ENCODE measurements around the gene FZR1. TPM values are rescaled to one million over a fixed set of nuclear protein-coding genes. Genes with fewer than 3 reads are reported as not detected.

Gene FZR1
- total RNA-seq (10 to 100 TPM; 60.7 to 90.7 (median 71.3) TPM), polyA plus RNA-seq (10 to 100 TPM in 1 of 2 donors, 1 to 10 TPM in 1; 7.8 to 15.1 TPM), total RNA-seq (88.7 reads per million, percentile 82 among the genes with 10 or more reads in this experiment)

DNA sequence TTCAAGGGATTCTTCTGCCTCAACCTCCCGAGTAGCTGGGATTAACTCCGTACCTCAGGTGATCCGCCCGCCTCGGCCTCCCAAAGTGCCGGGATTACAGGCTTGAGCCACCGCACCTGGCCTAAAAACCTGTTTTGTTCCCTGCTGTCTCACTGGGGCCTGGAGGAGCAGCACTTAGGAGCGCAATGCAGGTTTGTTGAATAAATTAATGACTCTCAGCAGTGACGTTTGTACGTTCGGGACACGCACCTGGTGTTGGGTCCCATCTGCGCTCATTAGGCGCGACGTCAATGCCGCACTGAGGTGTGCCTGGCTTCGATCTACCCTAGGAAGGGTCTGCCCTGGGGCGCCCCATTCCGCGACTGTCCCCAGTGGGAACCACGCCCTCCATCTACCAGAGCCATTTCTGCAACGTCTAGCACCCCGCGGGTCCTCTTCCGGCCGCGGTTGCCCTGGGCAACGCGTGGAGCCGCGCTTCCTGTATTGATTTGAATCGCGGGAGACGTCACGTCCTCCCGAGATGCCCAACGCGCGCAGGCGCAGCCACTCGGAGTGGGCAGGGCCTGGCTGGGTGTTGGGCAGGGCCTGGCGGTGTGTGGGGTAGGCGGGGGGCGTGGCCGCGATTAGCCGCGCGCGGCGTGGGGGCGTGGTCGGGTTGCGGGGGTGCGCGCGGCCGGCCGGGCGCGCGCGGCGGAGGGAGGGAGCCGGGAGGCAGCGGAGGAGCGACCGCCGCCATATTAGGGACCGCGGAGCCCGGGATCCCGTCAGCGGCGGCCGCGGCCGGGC lies at the start of gene FZR1:
FZR1 (plus strand) TSS at position 714 of the 786 bp plus-strand sequence. CDS start 16,679 bp downstream, outside the sequence.
- Histone ChIP-seq H3K36me3 (ENCODE audit: control insufficient read depth in 2 of 3, insufficient read depth in 3 of 3, low read length in 3 of 3) (peaks cover 0 to 31% (median 0%) of the 10 kb centered on the region in 3 experiments), H3K9me3 (ENCODE audit: control insufficient read depth in 2 of 3, low read length in 3 of 3) (no peaks in the 10 kb centered on the region), H3K4me1 (ENCODE audit: control insufficient read depth in 2 of 2, insufficient read depth in 2 of 2, low read length in 2 of 2) (peaks cover 14 to 23% of the 10 kb centered on the region in 2 donors), H3K27ac (ENCODE audit: low read depth, low read length) (peak within 1 kb of the TSS; percentile 95), H3K4me3 (ENCODE audit: low read length) (peak within 1 kb of the TSS; percentile 97), H3K27me3 (ENCODE audit: control insufficient read depth in 2 of 2, insufficient read depth in 2 of 2, low read length in 2 of 2) (no peaks in the 10 kb centered on the region)
- DNase-seq, result peak; percentile 98 to 100 (median 100)
- intact Hi-C loops (cut with micrococcal nuclease), result loop anchor here (1.0 to 10.0 kb wide), 13 partner anchors 52 to 895 kb away; partner anchors contain the start of genes MFSD12 (in 2 of the 2), MRPL54 (in 2 of the 2), APBA3 (in 1 of the 2) and EEF2 (in 1 of the 2)
- CTCF ChIA-PET, result no interaction called here
- peaks cover 0 to 2% (median 0%) of the 10 kb centered on the region in 11 donors for H3K9me3 Mint-ChIP-seq
- POLR2A ChIA-PET, result interaction anchor here (0.8 to 1.8 kb wide), 4 partner anchors 26 to 52 kb away, joined by 3 to 7 read pairs (median 4); partner anchors contain the start of gene MFSD12
- peaks cover 0 to 3% (median 0%) of the 10 kb centered on the region in 5 donors for H3K27me3 Mint-ChIP-seq
- peaks cover 29 to 57% (median 44%) of the 10 kb centered on the region in 7 donors for H3K4me1 Mint-ChIP-seq
- peak within 1 kb of the TSS; percentile 91 to 98 (median 96) for H3K27ac Mint-ChIP-seq
- H3K4me3 Mint-ChIP-seq, result peak within 1 kb of the TSS; percentile 88 to 98 (median 92)
- H3K36me3 Mint-ChIP-seq, result peaks cover 0 to 17% (median 4%) of the 10 kb centered on the region in 5 donors
- ATAC-seq, result peak; percentile 96

DNA sequence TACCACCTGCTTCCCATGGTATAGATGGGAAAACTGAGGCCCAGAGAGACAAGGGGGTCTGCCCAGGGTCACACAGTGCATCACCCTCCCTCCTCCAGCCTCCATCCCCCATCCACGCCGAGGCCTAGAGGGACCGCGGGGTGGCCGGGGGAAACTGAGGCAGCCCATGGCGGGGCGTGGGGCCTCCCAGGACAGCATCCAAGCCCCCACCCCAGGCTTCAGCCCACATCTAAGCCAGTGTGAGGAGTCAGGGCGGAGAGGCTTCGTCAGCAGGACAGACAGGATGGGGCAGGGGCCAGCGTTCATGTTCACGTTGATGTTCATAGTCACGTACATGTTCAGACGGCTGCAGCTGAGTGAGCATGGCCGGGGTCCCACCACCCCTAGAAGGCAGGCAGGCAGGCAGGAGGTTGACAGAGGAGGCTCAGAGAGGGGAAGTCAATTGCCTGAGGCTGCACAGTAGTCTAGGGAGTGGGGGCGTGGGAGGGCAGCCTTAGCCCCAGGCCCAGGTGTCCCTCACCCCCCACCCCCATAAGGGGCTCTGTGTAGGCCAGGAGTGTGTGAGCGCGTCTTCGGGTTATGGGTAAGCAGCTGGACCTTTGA lies 49.1 kb upstream of the FZR1 start:
- no peak overlapping the region for H3K27ac Mint-ChIP-seq
- ChIA-PET POLR2A (no interaction called here), CTCF (no interaction called here)
- peaks cover 0 to 8% (median 0%) of the 10 kb centered on the region in 5 donors for H3K36me3 Mint-ChIP-seq
- intact Hi-C loops (cut with micrococcal nuclease), result no loop called here
- ATAC-seq, result peak; percentile 22
- DNase-seq, result no peak
- Histone ChIP-seq H3K4me1 (ENCODE audit: control insufficient read depth in 2 of 2, insufficient read depth in 2 of 2, low read length in 2 of 2) (no peaks in the 10 kb centered on the region), H3K27me3 (ENCODE audit: control insufficient read depth in 2 of 2, insufficient read depth in 2 of 2, low read length in 2 of 2) (no peaks in the 10 kb centered on the region), H3K36me3 (ENCODE audit: control insufficient read depth in 2 of 3, insufficient read depth in 3 of 3, low read length in 3 of 3) (peaks cover 0 to 46% (median 3%) of the 10 kb centered on the region in 3 experiments), H3K27ac (ENCODE audit: low read depth, low read length) (no peak overlapping the region), H3K4me3 (ENCODE audit: low read length) (no peak overlapping the region), H3K9me3 (ENCODE audit: control insufficient read depth in 2 of 3, low read length in 3 of 3) (no peaks in the 10 kb centered on the region)
- H3K4me1 Mint-ChIP-seq, result peaks cover 0 to 3% (median 0%) of the 10 kb centered on the region in 7 donors
- no peaks in the 10 kb centered on the region for H3K27me3 Mint-ChIP-seq
- no peaks in the 10 kb centered on the region for H3K9me3 Mint-ChIP-seq
- no peak overlapping the region for H3K4me3 Mint-ChIP-seq

DNA sequence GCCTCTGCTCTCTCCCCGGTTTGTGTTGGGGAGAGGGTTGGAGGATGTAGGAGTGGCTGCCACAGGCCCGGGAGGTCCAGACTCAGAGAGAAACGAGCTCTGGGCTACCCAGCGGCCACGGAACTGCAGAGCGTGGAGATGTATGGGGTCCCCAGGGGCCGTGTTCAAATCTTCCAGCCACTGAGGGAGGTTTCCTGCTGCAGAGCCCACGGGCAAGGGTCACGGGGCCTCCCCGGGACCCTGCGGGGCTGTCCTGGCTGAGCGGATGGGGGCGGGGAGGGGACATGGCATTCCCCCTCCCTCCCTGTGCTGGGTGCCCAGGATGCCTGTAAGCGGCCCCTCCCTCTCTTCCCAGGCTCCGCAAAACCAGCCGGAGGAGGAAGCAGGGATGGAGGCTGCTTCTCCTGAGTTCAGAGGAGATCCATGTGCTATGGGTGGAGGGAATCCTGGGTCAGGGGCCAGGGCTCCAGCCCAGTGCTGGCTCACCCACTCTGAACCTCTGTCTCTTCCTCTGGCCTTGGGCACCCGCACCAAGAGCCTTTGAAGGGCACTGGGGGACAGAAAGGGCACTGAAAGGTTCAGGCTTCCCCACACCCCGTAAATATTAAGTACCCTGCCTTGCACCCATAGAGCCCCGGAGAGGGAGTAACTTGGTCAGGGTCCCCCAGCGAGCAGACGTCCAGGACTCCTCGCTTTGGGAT lies 48.4 kb upstream of the FZR1 start:
- DNase-seq (no peak), ATAC-seq (no peak)
- H3K27me3 ChIP-seq (ENCODE audit: control insufficient read depth in 2 of 2, insufficient read depth in 2 of 2, low read length in 2 of 2), result no peaks in the 10 kb centered on the region
- no peaks in the 10 kb centered on the region for H3K9me3 ChIP-seq (ENCODE audit: control insufficient read depth in 2 of 3, low read length in 3 of 3)
- POLR2A ChIA-PET, result no interaction called here
- no peak overlapping the region for H3K27ac ChIP-seq (ENCODE audit: low read depth, low read length)
- Mint-ChIP-seq H3K27ac (no peak overlapping the region), H3K9me3 (no peaks in the 10 kb centered on the region), H3K27me3 (no peaks in the 10 kb centered on the region), H3K4me1 (peaks cover 0 to 3% (median 0%) of the 10 kb centered on the region in 7 donors), H3K4me3 (no peak overlapping the region), H3K36me3 (peaks cover 0 to 8% (median 2%) of the 10 kb centered on the region in 5 donors)
- peaks cover 0 to 44% (median 3%) of the 10 kb centered on the region in 3 experiments for H3K36me3 ChIP-seq (ENCODE audit: control insufficient read depth in 2 of 3, insufficient read depth in 3 of 3, low read length in 3 of 3)
- intact Hi-C loops (cut with micrococcal nuclease), result no loop called here
- H3K4me3 ChIP-seq (ENCODE audit: low read length), result no peak overlapping the region
- H3K4me1 ChIP-seq (ENCODE audit: control insufficient read depth in 2 of 2, insufficient read depth in 2 of 2, low read length in 2 of 2), result no peaks in the 10 kb centered on the region
- CTCF ChIA-PET, result no interaction called here

DNA sequence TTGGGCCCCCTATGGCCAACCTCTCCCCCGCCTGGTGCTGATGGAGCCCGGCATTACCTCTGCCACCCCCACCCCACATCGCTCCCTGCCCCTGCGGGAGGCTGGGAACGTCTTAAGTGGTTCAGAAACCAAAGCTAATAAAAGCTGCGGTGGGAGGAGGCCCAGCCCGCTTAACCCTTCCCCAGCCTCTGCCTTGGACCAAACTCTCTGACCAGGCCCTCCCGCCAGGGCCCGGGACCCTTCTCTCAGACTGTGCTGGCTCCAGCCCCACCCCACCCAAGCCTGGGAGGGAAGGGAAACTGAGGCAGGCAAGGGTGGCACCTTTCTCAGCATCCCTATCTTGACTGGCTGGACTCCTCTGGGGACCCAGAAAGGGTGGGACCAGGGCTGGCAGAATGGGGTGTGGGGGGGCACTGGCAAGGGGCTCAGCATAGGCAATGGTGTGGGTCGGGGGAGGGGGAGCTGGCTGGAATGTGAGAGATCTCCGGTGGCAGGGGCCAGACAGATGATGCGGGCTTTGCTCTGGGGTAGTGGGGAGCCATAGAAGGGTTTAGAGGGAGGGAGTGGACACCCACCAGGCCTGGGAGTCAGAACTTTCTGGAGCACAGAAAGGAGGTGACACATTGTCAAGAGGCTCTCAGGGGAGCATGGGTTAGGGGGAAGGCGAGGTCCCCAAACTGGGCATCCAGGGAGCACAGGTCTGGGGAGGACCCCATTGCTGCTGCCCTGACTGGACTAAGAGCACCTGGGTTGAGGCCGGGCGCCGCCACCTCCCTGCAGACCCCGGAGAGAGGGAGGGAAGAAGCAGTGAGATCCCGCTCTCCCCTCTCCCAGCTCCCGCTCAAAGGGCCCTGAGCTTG lies 47.7 kb upstream of the FZR1 start:
- CTCF ChIA-PET, result no interaction called here
- H3K27me3 ChIP-seq (ENCODE audit: control insufficient read depth in 2 of 2, insufficient read depth in 2 of 2, low read length in 2 of 2), result no peaks in the 10 kb centered on the region
- H3K36me3 Mint-ChIP-seq, result peaks cover 0 to 4% (median 4%) of the 10 kb centered on the region in 5 donors
- H3K36me3 ChIP-seq (ENCODE audit: control insufficient read depth in 2 of 3, insufficient read depth in 3 of 3, low read length in 3 of 3), result peaks cover 0 to 38% (median 3%) of the 10 kb centered on the region in 3 experiments
- ATAC-seq (no peak), DNase-seq (no peak)
- intact Hi-C loops (cut with micrococcal nuclease), result no loop called here
- H3K27ac Mint-ChIP-seq, result no peak overlapping the region
- H3K27ac ChIP-seq (ENCODE audit: low read depth, low read length), result no peak overlapping the region
- no peaks in the 10 kb centered on the region for H3K4me1 ChIP-seq (ENCODE audit: control insufficient read depth in 2 of 2, insufficient read depth in 2 of 2, low read length in 2 of 2)
- no peaks in the 10 kb centered on the region for H3K9me3 Mint-ChIP-seq
- POLR2A ChIA-PET, result no interaction called here
- H3K4me3 Mint-ChIP-seq, result no peak overlapping the region
- no peak overlapping the region for H3K4me3 ChIP-seq (ENCODE audit: low read length)
- H3K9me3 ChIP-seq (ENCODE audit: control insufficient read depth in 2 of 3, low read length in 3 of 3), result no peaks in the 10 kb centered on the region
- no peaks in the 10 kb centered on the region for H3K27me3 Mint-ChIP-seq
- peaks cover 0 to 3% (median 0%) of the 10 kb centered on the region in 7 donors for H3K4me1 Mint-ChIP-seq

DNA sequence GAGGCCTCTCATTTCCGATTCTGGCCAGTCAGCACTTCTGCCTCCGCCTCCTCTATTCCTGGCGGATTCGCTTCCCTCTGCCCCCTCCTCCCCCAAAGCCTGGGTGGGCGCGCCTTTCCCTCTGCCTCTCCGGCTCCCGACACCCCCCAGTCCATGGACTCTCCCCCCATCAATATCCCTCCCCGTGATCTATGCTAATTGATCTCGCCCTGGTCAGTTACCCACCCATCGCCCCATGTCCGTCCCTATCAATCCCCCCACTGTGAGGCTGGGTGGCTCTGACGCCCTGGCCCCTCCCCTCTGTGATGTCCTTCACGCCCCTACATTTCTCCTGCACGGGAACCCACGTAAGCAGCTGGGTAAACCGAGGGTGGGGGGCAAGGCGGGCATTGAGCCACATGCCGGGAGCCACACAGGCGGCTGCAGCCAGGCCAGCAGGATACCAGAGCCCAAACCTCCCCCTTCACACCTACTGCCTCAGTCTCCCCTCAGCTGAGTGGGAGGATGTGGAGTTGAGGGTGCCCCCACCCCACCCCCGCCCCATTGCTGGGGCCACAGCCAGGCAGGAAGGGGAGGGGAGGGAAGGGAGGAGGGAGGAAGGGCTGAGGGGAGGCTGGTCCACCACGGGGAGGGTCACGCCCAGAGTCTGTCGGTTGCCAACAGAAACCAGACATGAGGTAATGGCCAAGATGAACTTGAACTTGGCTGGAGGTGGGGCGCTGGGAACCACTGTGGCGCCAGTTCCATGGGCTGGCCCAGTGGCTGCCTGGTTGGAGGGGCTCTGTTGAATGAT lies 46.8 kb upstream of the FZR1 start:
- Histone ChIP-seq H3K4me1 (ENCODE audit: control insufficient read depth in 2 of 2, insufficient read depth in 2 of 2, low read length in 2 of 2) (no peaks in the 10 kb centered on the region), H3K4me3 (ENCODE audit: low read length) (no peak overlapping the region), H3K36me3 (ENCODE audit: control insufficient read depth in 2 of 3, insufficient read depth in 3 of 3, low read length in 3 of 3) (peaks cover 0 to 30% (median 3%) of the 10 kb centered on the region in 3 experiments), H3K27me3 (ENCODE audit: control insufficient read depth in 2 of 2, insufficient read depth in 2 of 2, low read length in 2 of 2) (no peaks in the 10 kb centered on the region), H3K27ac (ENCODE audit: low read depth, low read length) (no peak overlapping the region), H3K9me3 (ENCODE audit: control insufficient read depth in 2 of 3, low read length in 3 of 3) (no peaks in the 10 kb centered on the region)
- Mint-ChIP-seq H3K27ac (no peak overlapping the region), H3K4me1 (peaks cover 0 to 3% (median 0%) of the 10 kb centered on the region in 7 donors), H3K9me3 (no peaks in the 10 kb centered on the region), H3K27me3 (no peaks in the 10 kb centered on the region), H3K4me3 (no peak overlapping the region), H3K36me3 (peaks cover 0 to 4% (median 4%) of the 10 kb centered on the region in 5 donors)
- intact Hi-C loops (cut with micrococcal nuclease), result no loop called here
- ATAC-seq (peak; percentile 54), DNase-seq (no peak)
- POLR2A ChIA-PET, result no interaction called here
- CTCF ChIA-PET, result no interaction called here
